ENCODE measurements around the gene CYSRT1.

- TF ChIP-seq CTCF (IDR thresholded peaks at IDR 0.05 in 8 of 11, conservative IDR thresholded peaks at IDR 0.05 in 3 of 11) (no peak), POLR2AphosphoS5 (IDR thresholded peaks at IDR 0.05) (no peak)
These were observed 3.4 kb upstream of the CYSRT1 start for GRCh38 chr9:137221506-137222111.

All from spleen (tissue), 7 donors.